ENCODE measurements around the gene SIPA1L3.
"Not testable (repeated sequence)": the region's sequence is repeated elsewhere in the genome, so short reads cannot be mapped to it uniquely, and the experiment has no call there.

SIPA1L3 gene

GRCh38 chr19:38023671-38024541 lies 116.9 kb downstream of the SIPA1L3 start:
- TF ChIP-seq CTCF (IDR thresholded peaks at IDR 0.05; ENCODE audit: insufficient read depth, low read depth, low read length, missing control alignments): no peak
- DNase-seq (ENCODE audit: low read depth): no peak
- H3K4me3 ChIP-seq (ENCODE audit: low read length): no peak overlapping the region

- H3K4me3 ChIP-seq (ENCODE audit: low read length): no peak overlapping the region
- no peak for TF ChIP-seq CTCF (IDR thresholded peaks at IDR 0.05; ENCODE audit: insufficient read depth, low read depth, low read length, missing control alignments)
- DNase-seq (ENCODE audit: low read depth): no peak
These were observed 118.2 kb downstream of the SIPA1L3 start for GRCh38 chr19:38024992-38025908.

- no peak for TF ChIP-seq CTCF (IDR thresholded peaks at IDR 0.05; ENCODE audit: insufficient read depth, low read depth, low read length, missing control alignments)
- no peak overlapping the region for H3K4me3 ChIP-seq (ENCODE audit: low read length)
- no peak for DNase-seq (ENCODE audit: low read depth)
These were observed 118.9 kb downstream of the SIPA1L3 start for GRCh38 chr19:38025909-38026307.

- no peak for TF ChIP-seq CTCF (IDR thresholded peaks at IDR 0.05; ENCODE audit: insufficient read depth, low read depth, low read length, missing control alignments)
- no peak for DNase-seq (ENCODE audit: low read depth)
- no peak overlapping the region for H3K4me3 ChIP-seq (ENCODE audit: low read length)
These were observed 122.0 kb downstream of the SIPA1L3 start for GRCh38 chr19:38028913-38029510.

- H3K4me3 ChIP-seq (ENCODE audit: low read length); DNase-seq (ENCODE audit: low read depth): not testable (repeated sequence)
These were observed 123.0 kb downstream of the SIPA1L3 start for GRCh38 chr19:38030001-38030400.

GRCh38 chr19:38030686-38031422 lies 123.8 kb downstream of the SIPA1L3 start:
- TF ChIP-seq CTCF (IDR thresholded peaks at IDR 0.05; ENCODE audit: insufficient read depth, low read depth, low read length, missing control alignments): no peak
- DNase-seq (ENCODE audit: low read depth): no peak
- no peak overlapping the region for H3K4me3 ChIP-seq (ENCODE audit: low read length)
